Mucosa of stomach (tissue), 1 donor: ENCODE results near the gene CCNL2.
"Not testable (repeated sequence)": the region's sequence is repeated elsewhere in the genome, so short reads cannot be mapped to it uniquely, and the experiment has no call there.

Experiments used
- H3K27me3 ChIP-seq: one replicate; pipeline ENCODE4 v1.7.0; 2013; ENCODE audit warnings: mild to moderate bottlenecking, low read length; ENCODE audit not compliant: control insufficient read depth, insufficient read depth
- H3K36me3 ChIP-seq: one replicate; pipeline ENCODE4 v1.7.0; 2013; ENCODE audit warnings: low read length; ENCODE audit not compliant: control insufficient read depth, insufficient read depth
- H3K4me1 ChIP-seq: one replicate; pipeline ENCODE4 v1.7.0; 2013; ENCODE audit warnings: mild to moderate bottlenecking, low read length; ENCODE audit not compliant: control insufficient read depth, insufficient read depth
- H3K4me3 ChIP-seq: one replicate; pipeline ENCODE4 v1.7.0; 2013; ENCODE audit warnings: low read length
- H3K9ac ChIP-seq: one replicate; pipeline ENCODE4 v1.7.0; 2013; ENCODE audit warnings: mild to moderate bottlenecking, low read length, moderate library complexity
- H3K9me3 ChIP-seq: one replicate; pipeline ENCODE4 v1.7.0; 2013; ENCODE audit warnings: mild to moderate bottlenecking, low read length, moderate library complexity; ENCODE audit not compliant: control insufficient read depth
- donor health status: Pancreatic carcinoma.

CCNL2 gene

GRCh38 chr1:1370094-1370493 lies 29.0 kb downstream of the CCNL2 start:
- H3K4me1 ChIP-seq = peaks cover 23% of the 10 kb centered on the region
- not testable (repeated sequence) for H3K9me3 ChIP-seq

GRCh38 chr1:1367315-1367714 lies 31.8 kb downstream of the CCNL2 start:
- H3K36me3 ChIP-seq = no peaks in the 10 kb centered on the region
- H3K27me3 ChIP-seq = no peaks in the 10 kb centered on the region
- no peak overlapping the region for H3K9ac ChIP-seq
- no peaks in the 10 kb centered on the region for H3K9me3 ChIP-seq
- peaks cover 9% of the 10 kb centered on the region for H3K4me1 ChIP-seq
- H3K4me3 ChIP-seq = no peak overlapping the region

More at GRCh38 chr1:1370094-1370493, 29.0 kb downstream of the CCNL2 start:
- H3K36me3 ChIP-seq, H3K9ac ChIP-seq, H3K27me3 ChIP-seq, H3K4me3 ChIP-seq: not testable (repeated sequence)

- Histone ChIP-seq H3K36me3 (no peaks in the 10 kb centered on the region), H3K27me3 (no peaks in the 10 kb centered on the region), H3K9ac (no peak overlapping the region), H3K4me1 (peaks cover 3% of the 10 kb centered on the region), H3K4me3 (no peak overlapping the region), H3K9me3 (no peaks in the 10 kb centered on the region)
Measured at GRCh38 chr1:1366699-1367066, 32.5 kb downstream of the CCNL2 start.

GRCh38 chr1:1365875-1366698 lies 33.0 kb downstream of the CCNL2 start:
- Histone ChIP-seq H3K27me3 (no peaks in the 10 kb centered on the region), H3K4me3 (no peak overlapping the region), H3K4me1 (no peaks in the 10 kb centered on the region), H3K9me3 (no peaks in the 10 kb centered on the region), H3K36me3 (no peaks in the 10 kb centered on the region), H3K9ac (no peak overlapping the region)

GRCh38 chr1:1364266-1364665 lies 34.9 kb downstream of the CCNL2 start:
- Histone ChIP-seq H3K27me3 (peaks cover 12% of the 10 kb centered on the region), H3K4me3 (no peak overlapping the region), H3K36me3 (no peaks in the 10 kb centered on the region), H3K4me1 (peaks cover 3% of the 10 kb centered on the region), H3K9me3 (no peaks in the 10 kb centered on the region), H3K9ac (no peak overlapping the region)

- H3K9me3 ChIP-seq = no peaks in the 10 kb centered on the region
- no peaks in the 10 kb centered on the region for H3K36me3 ChIP-seq
- peaks cover 34% of the 10 kb centered on the region for H3K27me3 ChIP-seq
- no peak overlapping the region for H3K4me3 ChIP-seq
- peaks cover 16% of the 10 kb centered on the region for H3K4me1 ChIP-seq
- no peak overlapping the region for H3K9ac ChIP-seq
Measured at GRCh38 chr1:1361982-1362423, 37.1 kb downstream of the CCNL2 start.

GRCh38 chr1:1361233-1361981 lies 37.7 kb downstream of the CCNL2 start:
- no peaks in the 10 kb centered on the region for H3K36me3 ChIP-seq
- no peak overlapping the region for H3K9ac ChIP-seq
- peaks cover 22% of the 10 kb centered on the region for H3K4me1 ChIP-seq
- peaks cover 38% of the 10 kb centered on the region for H3K27me3 ChIP-seq
- H3K4me3 ChIP-seq = no peak overlapping the region
- no peaks in the 10 kb centered on the region for H3K9me3 ChIP-seq

GRCh38 chr1:1360506-1361169 lies 38.5 kb downstream of the CCNL2 start:
- Histone ChIP-seq H3K9me3 (no peaks in the 10 kb centered on the region), H3K9ac (no peak overlapping the region), H3K4me1 (peaks cover 27% of the 10 kb centered on the region), H3K36me3 (no peaks in the 10 kb centered on the region), H3K27me3 (peaks cover 38% of the 10 kb centered on the region), H3K4me3 (no peak overlapping the region)

- H3K9me3 ChIP-seq = no peaks in the 10 kb centered on the region
- no peaks in the 10 kb centered on the region for H3K36me3 ChIP-seq
- no peak overlapping the region for H3K9ac ChIP-seq
- H3K4me1 ChIP-seq = peaks cover 27% of the 10 kb centered on the region
- no peak overlapping the region for H3K4me3 ChIP-seq
- peaks cover 39% of the 10 kb centered on the region for H3K27me3 ChIP-seq
Measured at GRCh38 chr1:1359664-1360468, 39.3 kb downstream of the CCNL2 start.

GRCh38 chr1:1359308-1359663 lies 39.8 kb downstream of the CCNL2 start:
- Histone ChIP-seq H3K9me3 (no peaks in the 10 kb centered on the region), H3K4me1 (peaks cover 27% of the 10 kb centered on the region), H3K9ac (peak overlapping the region; percentile 22), H3K27me3 (peaks cover 45% of the 10 kb centered on the region), H3K36me3 (no peaks in the 10 kb centered on the region), H3K4me3 (no peak overlapping the region)

GRCh38 chr1:1358433-1359271 lies 40.5 kb downstream of the CCNL2 start, which contains the start of gene MXRA8:
Gene MXRA8 (minus strand): TSS chr1:1358555. CDS start chr1:1358504, 51 bp downstream.
- Histone ChIP-seq H3K9me3 (no peaks in the 10 kb centered on the region), H3K27me3 (peaks cover 51% of the 10 kb centered on the region), H3K36me3 (no peaks in the 10 kb centered on the region), H3K4me3 (no peak within 1 kb of the TSS), H3K9ac (peak within 1 kb of the TSS; percentile 66), H3K4me1 (peaks cover 27% of the 10 kb centered on the region)
